Right ventricle myocardium inferior (tissue), 1 donor: ENCODE measurements around the gene TMX4. TPM values are rescaled to one million over a fixed set of nuclear protein-coding genes. Genes with fewer than 3 reads are reported as not detected.

Experiments
- ATAC-seq: fragments of 200-7000 bp; cut with Tn5 transposase; one replicate; pipeline ENCODE4 v1.9.1; 2020; ENCODE audit warnings: mild to moderate bottlenecking, moderate library complexity
- DNase-seq: peaks from one replicate; pipeline ENCODE4 v3.0.0; 2021; ENCODE audit errors: missing footprints
- intact Hi-C: fragments of 100-400 bp; cut with DNase I; formaldehyde crosslinking; loops from one replicate; pipeline ENCODE4 v1.11.0; 2022
- total RNA-seq: library from RNA; stranded (reverse); fragmentation: NEBNext Ultra II Directional; extraction: Animal tissue kit (Norgen Biotek cat#: 25700); gene quantifications from one replicate; pipeline ENCODE4 v1.2.1, GENCODE V29; 2021
- donor health status: DM: no; HTN: yes; CAD: no; lungs with severe emphysema.

TMX4 gene
- total RNA-seq, 1 donor from 2014 or later = 114 TPM

- no peak for DNase-seq
- intact Hi-C loops = no loop called here
- no peak for ATAC-seq
Observed at GRCh38 chr20:8021541-8022269, 2.1 kb upstream of the TMX4 start.

GRCh38 chr20:8020314-8021079 is 936 bp upstream of the TMX4 start:
- intact Hi-C loops = no loop called here
- ATAC-seq (no peak), DNase-seq (no peak)

GRCh38 chr20:8019998-8020247 is 362 bp upstream of the TMX4 start:
- intact Hi-C loops = no loop called here
- ATAC-seq (no peak), DNase-seq (no peak)

GRCh38 chr20:8018958-8019245 is 659 bp downstream of the TMX4 start:
- peak; percentile 78 for ATAC-seq
- DNase-seq = no peak
- intact Hi-C loops = no loop called here

GRCh38 chr20:8012724-8013123 is 6.8 kb downstream of the TMX4 start:
- ATAC-seq (no peak), DNase-seq (no peak)
- intact Hi-C loops = no loop called here

GRCh38 chr20:8008733-8009132 is 10.8 kb downstream of the TMX4 start:
- ATAC-seq = no peak
- no peak for DNase-seq
- intact Hi-C loops = no loop called here

- ATAC-seq (no peak), DNase-seq (no peak)
- intact Hi-C loops = no loop called here
Observed at GRCh38 chr20:8007490-8007889, 12.1 kb downstream of the TMX4 start.

- ATAC-seq (no peak), DNase-seq (no peak)
- intact Hi-C loops = no loop called here
Observed at GRCh38 chr20:8005575-8006366, 13.8 kb downstream of the TMX4 start.

- ATAC-seq (peak; percentile 44), DNase-seq (no peak)
- intact Hi-C loops = no loop called here
Observed at GRCh38 chr20:8005033-8005432, 14.5 kb downstream of the TMX4 start.

GRCh38 chr20:8002056-8002455 is 17.5 kb downstream of the TMX4 start:
- ATAC-seq (no peak), DNase-seq (no peak)
- intact Hi-C loops = no loop called here

- ATAC-seq = no peak
- DNase-seq = no peak
- intact Hi-C loops = no loop called here
Observed at GRCh38 chr20:8000796-8001195, 18.8 kb downstream of the TMX4 start.

- ATAC-seq (no peak), DNase-seq (no peak)
- intact Hi-C loops = no loop called here
Observed at GRCh38 chr20:7996898-7997297, 22.7 kb downstream of the TMX4 start.

GRCh38 chr20:7994809-7995208 is 24.8 kb downstream of the TMX4 start:
- ATAC-seq = no peak
- no peak for DNase-seq
- intact Hi-C loops = no loop called here

GRCh38 chr20:7993703-7994102 is 25.9 kb downstream of the TMX4 start:
- DNase-seq = no peak
- no peak for ATAC-seq
- intact Hi-C loops = no loop called here

- ATAC-seq (no peak), DNase-seq (no peak)
- intact Hi-C loops = no loop called here
Observed at GRCh38 chr20:7993238-7993637, 26.3 kb downstream of the TMX4 start.

- DNase-seq (no peak), ATAC-seq (no peak)
- intact Hi-C loops = no loop called here
Observed at GRCh38 chr20:7990385-7990784, 29.2 kb downstream of the TMX4 start.

- DNase-seq = no peak
- ATAC-seq = no peak
- intact Hi-C loops = no loop called here
Observed at GRCh38 chr20:7989379-7989778, 30.2 kb downstream of the TMX4 start.

- ATAC-seq = peak; percentile 37
- intact Hi-C loops = no loop called here
- DNase-seq = no peak
Observed at GRCh38 chr20:7985916-7986315, 33.6 kb downstream of the TMX4 start.

GRCh38 chr20:7984192-7984591 is 35.4 kb downstream of the TMX4 start:
- ATAC-seq = no peak
- no peak for DNase-seq
- intact Hi-C loops = no loop called here

GRCh38 chr20:7981374-7981773 is 38.2 kb downstream of the TMX4 start:
- intact Hi-C loops = no loop called here
- DNase-seq (no peak), ATAC-seq (no peak)
